SK-N-MC (cell line): ENCODE measurements around the gene SLC2A9.

Experiments used
- DNase-seq: peaks from one replicate; pipeline ENCODE4 v3.0.0-alpha.2; 2011; ENCODE audit warnings: low read depth, low spot score
- H3K27ac ChIP-seq: fragments of 200-600 bp; sonication (generic); 2 replicates; pipeline ENCODE4 v1.5.1; 2016; ENCODE audit warnings: mixed run types
- H3K36me3 ChIP-seq: fragments of 200-600 bp; sonication (generic); 2 replicates; pipeline ENCODE4 v1.6.1; 2017; ENCODE audit warnings: antibody characterized with exemption, low read length, mixed read lengths; ENCODE audit not compliant: insufficient read depth
- H3K4me3 ChIP-seq: fragments of 200-600 bp; sonication (generic); 2 replicates; pipeline ENCODE4 v1.5.1; 2016
- H3K9ac ChIP-seq: fragments of 200-600 bp; sonication (generic); 2 replicates; pipeline ENCODE4 v1.8.0; 2017; ENCODE audit warnings: mixed run types, mixed read lengths; ENCODE audit not compliant: insufficient read length
- H3K9me3 ChIP-seq: fragments of 200-600 bp; sonication (generic); 2 replicates; pipeline ENCODE4 v1.6.1; 2017; ENCODE audit warnings: low read depth, mild to moderate bottlenecking, antibody characterized with exemption, low read length, moderate library complexity, mixed read lengths
- EZH2 ChIP-seq: fragments of 200-600 bp; sonication (generic); IDR thresholded peaks from one replicate; pipeline ENCODE4 v1.6.1; 2017; ENCODE audit warnings: antibody characterized with exemption
- FOXP2 ChIP-seq: optimal IDR thresholded peaks from 2 replicates; pipeline ENCODE3; 2011; ENCODE audit warnings: mild to moderate bottlenecking, moderate library complexity; ENCODE audit not compliant: insufficient read depth; ENCODE audit errors: extremely low read length, control extremely low read depth
- POLR2AphosphoS5 ChIP-seq: IDR thresholded peaks from 2 replicates; pipeline ENCODE4 v1.6.1; 2012; ENCODE audit warnings: mild to moderate bottlenecking, low read depth, low read length, borderline replicate concordance

Gene SLC2A9

GRCh38 chr4:10002278-10002677, 19.0 kb downstream of the SLC2A9 start:
- H3K9me3 ChIP-seq = no peaks in the 10 kb centered on the region
- no peak for DNase-seq
- TF ChIP-seq FOXP2 = no peak
- TF ChIP-seq EZH2 = no peak
- no peak for TF ChIP-seq POLR2AphosphoS5
- H3K27ac ChIP-seq = no peak overlapping the region
- no peak overlapping the region for H3K4me3 ChIP-seq
- no peak overlapping the region for H3K9ac ChIP-seq
- H3K36me3 ChIP-seq = no peaks in the 10 kb centered on the region

GRCh38 chr4:10001757-10002156, 19.5 kb downstream of the SLC2A9 start:
- no peak for DNase-seq
- Histone ChIP-seq H3K9ac (no peak overlapping the region), H3K4me3 (no peak overlapping the region), H3K36me3 (no peaks in the 10 kb centered on the region), H3K9me3 (no peaks in the 10 kb centered on the region), H3K27ac (no peak overlapping the region)
- TF ChIP-seq EZH2 (no peak), POLR2AphosphoS5 (no peak), FOXP2 (no peak)

DNA sequence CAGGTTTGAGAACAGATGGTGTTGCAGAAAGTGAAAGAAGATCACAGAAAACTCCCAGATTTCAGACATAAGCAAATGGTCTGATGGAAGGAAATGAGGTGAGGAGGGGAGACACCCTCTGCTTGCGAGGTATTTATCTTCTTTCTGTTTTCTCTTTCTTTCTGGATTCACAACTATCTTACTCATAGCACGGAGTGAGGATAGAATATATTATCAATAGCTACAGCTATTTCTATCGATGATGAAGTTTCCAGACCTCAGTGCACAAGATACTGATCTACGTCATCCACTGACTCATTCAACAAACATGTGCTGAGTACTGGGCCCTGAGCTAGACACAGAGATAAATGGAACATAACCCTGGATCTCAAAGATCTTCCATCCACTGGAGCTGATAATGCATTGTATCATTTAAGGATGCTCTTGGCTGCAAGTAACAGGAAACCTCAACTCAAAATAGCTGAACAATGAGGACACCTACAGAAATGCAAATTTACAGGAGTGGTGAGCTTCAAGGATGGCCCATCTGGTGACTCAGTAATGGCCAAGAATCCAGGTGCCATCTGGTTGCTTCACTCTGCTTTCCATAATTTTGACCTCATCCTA, 21.2 kb downstream of the SLC2A9 start:
- H3K9ac ChIP-seq = no peak overlapping the region
- H3K36me3 ChIP-seq = no peaks in the 10 kb centered on the region
- TF ChIP-seq POLR2AphosphoS5 (no peak), FOXP2 (no peak), EZH2 (no peak)
- H3K9me3 ChIP-seq = no peaks in the 10 kb centered on the region
- H3K4me3 ChIP-seq = no peak overlapping the region
- no peak for DNase-seq
- no peak overlapping the region for H3K27ac ChIP-seq

GRCh38 chr4:9997886-9998285, 23.4 kb downstream of the SLC2A9 start:
- Histone ChIP-seq H3K27ac (no peak overlapping the region), H3K9me3 (no peaks in the 10 kb centered on the region), H3K4me3 (no peak overlapping the region), H3K36me3 (no peaks in the 10 kb centered on the region), H3K9ac (no peak overlapping the region)
- no peak for DNase-seq
- TF ChIP-seq POLR2AphosphoS5 = no peak

DNA sequence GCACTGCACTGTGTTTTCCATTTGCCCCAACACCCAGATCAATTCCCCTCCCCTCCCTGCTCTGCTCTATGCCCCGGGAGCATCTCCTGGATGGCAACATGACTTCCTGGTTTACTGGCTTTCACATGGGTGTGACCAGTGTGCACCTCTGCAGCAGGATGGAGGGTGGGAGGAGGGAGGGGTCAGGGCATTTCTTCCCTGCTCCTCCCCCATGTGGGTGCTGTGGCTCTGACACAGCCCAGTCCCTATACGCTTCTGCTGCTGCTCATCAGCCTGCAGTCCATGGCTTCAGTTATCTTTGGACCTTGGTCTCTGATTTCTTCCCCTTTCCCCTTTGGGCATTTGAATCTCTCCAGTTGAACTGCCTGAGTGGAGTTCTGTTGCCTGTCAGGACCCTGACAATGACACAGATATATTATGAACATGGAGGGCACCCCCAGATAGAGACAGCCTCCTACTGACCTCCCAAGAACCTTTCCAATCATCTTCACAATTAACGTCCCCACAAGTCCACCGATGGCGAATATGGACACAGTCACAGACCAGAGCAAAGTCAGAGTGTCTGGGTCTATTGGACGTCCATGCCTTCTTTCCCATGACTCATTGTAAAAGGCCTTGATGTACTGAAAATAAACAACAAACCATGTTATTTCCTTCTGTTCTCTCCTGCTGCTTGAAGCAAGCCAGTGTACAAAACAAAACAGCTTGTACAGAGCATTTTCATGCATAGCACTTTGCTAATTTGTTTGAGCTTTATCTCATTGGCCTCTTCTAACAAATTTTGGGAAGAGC, 24.8 kb downstream of the SLC2A9 start:
- no peak for DNase-seq
- Histone ChIP-seq H3K9me3 (no peaks in the 10 kb centered on the region), H3K27ac (no peak overlapping the region), H3K9ac (no peak overlapping the region), H3K36me3 (no peaks in the 10 kb centered on the region), H3K4me3 (no peak overlapping the region)
- TF ChIP-seq POLR2AphosphoS5 (no peak), EZH2 (no peak), FOXP2 (no peak)

DNA sequence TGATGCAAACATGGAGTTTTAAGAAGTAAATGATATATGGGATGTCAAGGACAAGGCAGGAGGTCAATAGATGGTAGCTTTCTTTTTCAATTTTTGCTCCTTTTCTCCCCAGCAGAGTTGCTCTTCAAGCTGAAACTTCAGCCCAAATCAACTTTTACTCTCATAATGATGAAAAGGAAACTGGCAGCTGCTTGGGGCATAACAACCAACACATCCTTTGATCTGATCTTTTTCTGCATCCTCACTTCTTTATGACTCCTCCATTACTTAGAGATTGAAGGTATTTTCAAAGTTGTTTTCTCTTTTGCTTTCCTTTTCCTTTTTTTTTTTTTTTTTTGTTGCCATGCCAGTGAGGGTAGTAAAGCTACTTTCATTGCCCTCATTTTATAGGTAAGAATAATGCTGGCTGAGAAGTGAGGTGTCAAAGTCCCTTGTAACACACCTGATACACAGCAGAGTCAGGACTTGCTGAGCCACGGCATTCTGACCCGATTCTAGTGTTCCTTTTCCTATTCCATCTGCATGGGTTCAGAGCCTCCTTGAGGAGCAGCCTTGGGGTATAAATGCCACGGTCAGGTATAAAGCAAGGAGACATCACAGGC, 26.9 kb downstream of the SLC2A9 start:
- no peak overlapping the region for H3K9ac ChIP-seq

DNA sequence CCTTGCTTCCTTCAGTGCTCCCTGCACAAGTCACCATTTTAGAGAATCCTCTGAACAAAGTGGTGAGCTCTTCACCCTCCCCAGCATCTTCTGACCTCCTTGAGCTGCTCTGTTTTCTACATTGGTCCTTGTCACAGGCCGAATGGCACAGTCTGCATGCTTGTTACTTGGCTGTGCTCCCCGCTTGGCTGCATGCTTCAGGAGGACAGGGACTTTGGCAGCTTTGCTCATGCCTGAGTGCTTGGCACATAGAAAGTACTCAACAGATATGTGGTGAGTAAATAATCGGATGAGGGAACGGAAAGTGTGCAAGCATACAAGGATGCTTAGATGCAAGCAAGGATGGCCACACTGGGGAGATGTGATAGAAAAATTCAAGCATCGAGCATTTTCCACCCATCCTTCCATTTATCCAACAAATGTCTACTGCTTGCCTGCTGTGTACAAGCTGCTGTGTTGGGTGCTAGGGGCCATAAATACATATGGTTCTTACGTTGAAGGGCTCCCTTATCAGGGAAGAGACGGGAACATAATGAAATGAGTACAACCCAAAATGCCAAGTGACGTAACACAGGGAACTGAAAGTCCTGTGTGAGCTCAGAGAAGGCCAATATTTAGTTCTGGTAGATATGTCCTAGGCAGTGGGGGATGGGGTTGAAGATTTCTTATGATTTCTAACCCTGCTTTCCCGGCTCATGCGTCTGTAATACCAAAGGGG, 31.2 kb downstream of the SLC2A9 start:
- no peaks in the 10 kb centered on the region for H3K9me3 ChIP-seq
- no peak overlapping the region for H3K4me3 ChIP-seq
- H3K36me3 ChIP-seq = no peaks in the 10 kb centered on the region
- DNase-seq = no peak
- TF ChIP-seq POLR2AphosphoS5 (no peak), EZH2 (no peak), FOXP2 (no peak)
- H3K27ac ChIP-seq = no peak overlapping the region
- H3K9ac ChIP-seq = no peak overlapping the region

More for the DNA sequence above, 26.9 kb downstream of the SLC2A9 start:
- H3K27ac ChIP-seq = no peak overlapping the region
- H3K9me3 ChIP-seq = no peaks in the 10 kb centered on the region
- H3K36me3 ChIP-seq = no peaks in the 10 kb centered on the region
- H3K4me3 ChIP-seq = no peak overlapping the region
- DNase-seq = no peak
- no peak for TF ChIP-seq EZH2
- TF ChIP-seq POLR2AphosphoS5 = no peak
- no peak for TF ChIP-seq FOXP2

GRCh38 chr4:9988933-9989332, 32.4 kb downstream of the SLC2A9 start:
- Histone ChIP-seq H3K9ac (no peak overlapping the region), H3K27ac (no peak overlapping the region), H3K36me3 (no peaks in the 10 kb centered on the region), H3K9me3 (no peaks in the 10 kb centered on the region), H3K4me3 (no peak overlapping the region)
- no peak for TF ChIP-seq POLR2AphosphoS5
- no peak for TF ChIP-seq EZH2
- TF ChIP-seq FOXP2 = no peak
- DNase-seq = no peak
